HG03354 (cell line): ENCODE results near the gene ZNF888.
"Not testable (repeated sequence)": the region's sequence is repeated elsewhere in the genome, so short reads cannot be mapped to it uniquely, and the experiment has no call there.

Experiments used
- ATAC-seq: cut with Tn5 transposase; IDR thresholded peaks from one replicate; pipeline ENCODE4 v1.9.1; 2021; ENCODE audit warnings: mild to moderate bottlenecking; ENCODE audit not compliant: unreplicated experiment, poor library complexity, severe bottlenecking

The ZNF888 gene

DNA sequence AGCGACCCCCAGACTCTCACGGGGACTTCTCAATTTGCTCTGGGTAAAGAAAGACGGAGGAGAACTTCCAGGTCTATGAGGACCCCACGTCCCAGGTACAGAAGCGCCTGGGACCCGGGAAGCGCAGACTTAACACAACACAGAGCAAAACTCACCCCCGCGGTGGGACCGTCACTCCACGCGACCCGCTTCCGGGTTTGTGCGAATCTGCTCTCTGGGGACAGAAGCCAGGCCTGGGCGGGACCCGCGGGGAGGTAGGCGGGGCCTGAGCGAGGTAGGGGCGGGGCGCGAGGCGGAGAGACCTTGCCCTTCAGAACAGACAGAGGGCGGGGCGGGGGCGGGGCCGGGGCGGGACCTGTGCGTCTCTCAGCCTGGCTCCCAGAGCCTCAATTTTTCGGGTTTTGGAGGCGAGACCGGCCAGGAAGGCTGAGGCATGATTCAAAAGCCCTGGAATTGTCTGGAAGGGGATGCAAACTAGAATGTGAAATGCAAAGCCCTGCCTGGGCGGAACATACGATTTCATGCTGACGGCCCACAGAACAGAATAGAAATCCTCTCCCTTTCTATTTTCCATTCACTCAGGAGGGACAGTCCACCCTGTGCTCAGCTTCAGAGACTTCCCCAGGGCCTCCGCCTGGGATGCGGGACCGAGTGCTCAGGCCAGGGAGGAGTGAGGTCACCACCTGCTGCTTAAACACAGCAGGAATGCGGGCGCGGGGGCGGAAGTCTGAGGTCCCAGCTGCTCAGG is 19.3 kb upstream of the ZNF888 start:
- ATAC-seq, result peak; percentile 97

DNA sequence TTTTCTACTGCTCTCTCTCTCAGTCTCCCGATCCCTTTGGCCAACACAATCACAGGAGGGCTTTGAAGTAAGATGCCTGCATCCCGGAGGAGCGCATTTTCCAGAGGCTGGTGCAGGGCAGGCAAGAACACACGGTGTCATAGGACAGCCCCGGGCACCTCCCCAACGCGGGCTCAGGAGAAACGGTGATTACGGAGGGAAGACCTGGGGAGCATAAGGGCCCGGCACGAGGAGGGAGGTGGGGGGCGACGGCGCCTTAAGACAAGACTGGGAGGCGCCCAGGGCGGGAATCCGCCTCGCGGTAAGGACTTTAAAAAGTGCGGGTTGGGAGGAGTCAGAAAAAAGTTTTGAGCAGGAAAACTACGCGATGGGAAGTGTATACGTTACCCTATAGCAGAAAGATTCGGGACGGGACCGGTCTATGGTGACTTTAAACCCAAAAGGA is 18.7 kb upstream of the ZNF888 start:
- ATAC-seq, result peak; percentile 35

DNA sequence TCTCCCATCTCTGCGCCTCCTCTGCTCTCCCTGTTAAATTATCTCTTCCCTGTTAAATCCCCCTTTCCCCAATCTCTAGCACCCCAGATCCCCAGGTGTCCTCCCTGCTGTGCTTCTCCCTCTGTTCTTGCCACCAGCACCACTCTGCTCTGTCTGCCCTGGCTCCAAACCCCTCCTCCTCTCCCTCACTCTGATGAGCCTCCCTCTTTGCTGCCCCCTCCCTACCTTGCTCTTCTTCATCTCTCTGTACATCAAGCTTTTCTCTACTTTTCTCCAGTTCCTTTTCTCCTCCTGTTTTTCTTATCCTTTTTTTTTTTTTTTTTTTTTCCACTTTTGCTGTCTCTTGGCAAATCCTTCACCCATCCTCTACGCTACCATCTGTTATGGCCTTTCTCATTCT is 18.3 kb upstream of the ZNF888 start:
- not testable (repeated sequence) for ATAC-seq

DNA sequence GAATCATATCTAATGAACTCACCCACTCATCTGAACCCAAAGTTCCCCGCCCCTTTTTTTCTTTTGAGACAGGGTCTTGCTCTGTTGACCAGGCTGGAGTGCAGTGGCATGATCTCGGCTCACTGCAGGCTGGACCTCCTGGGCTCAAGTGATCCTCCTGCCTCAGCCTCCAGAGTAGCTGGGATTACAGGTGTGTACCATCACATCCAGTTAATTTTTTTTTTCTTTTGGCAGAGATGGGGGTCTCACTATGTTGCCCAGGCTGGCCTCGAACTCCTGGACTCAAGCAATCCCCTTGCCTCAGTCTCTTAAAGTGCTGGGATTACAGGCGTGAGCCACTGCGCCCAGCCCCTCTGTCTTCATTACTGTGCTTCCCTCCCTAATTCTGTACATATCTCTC is 17.7 kb upstream of the ZNF888 start:
- ATAC-seq, result not testable (repeated sequence)

DNA sequence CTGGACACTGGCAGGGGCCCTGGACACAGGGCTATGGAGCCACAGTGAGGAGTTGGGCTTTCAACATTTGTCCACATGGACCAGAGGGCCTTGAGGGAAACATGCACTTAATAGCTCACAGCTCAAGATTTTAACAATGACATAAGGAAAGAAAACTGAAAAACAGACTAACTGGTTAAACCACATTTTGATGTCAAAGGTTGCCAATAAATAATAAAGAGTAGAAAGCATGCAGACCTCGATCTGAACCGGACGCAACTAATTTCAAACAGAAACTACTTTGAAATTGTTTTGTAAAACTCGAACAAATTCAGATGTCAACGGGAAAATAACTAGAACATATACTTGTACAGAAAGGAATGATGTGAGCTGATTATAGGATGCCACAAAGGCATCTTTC is 15.5 kb upstream of the ZNF888 start:
- ATAC-seq, result no peak

DNA sequence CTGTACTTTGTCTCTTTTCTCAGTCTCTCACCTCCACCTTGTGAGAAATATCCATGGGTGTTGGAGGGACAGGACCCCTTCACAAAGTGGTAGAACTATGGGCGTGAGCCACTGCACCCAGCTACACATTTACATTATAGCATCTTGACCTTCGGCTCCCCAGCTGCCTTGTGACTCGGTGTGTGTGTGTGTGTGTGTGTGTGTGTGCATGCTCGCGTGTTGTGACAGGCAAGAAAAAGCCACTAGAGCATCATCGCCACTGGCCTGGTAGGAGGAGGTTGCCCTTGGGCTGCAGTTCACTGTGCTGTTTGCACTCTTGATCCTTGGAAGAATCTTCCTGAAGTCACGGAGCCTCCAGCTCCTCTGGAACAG is 13.7 kb upstream of the ZNF888 start:
- ATAC-seq, result no peak

DNA sequence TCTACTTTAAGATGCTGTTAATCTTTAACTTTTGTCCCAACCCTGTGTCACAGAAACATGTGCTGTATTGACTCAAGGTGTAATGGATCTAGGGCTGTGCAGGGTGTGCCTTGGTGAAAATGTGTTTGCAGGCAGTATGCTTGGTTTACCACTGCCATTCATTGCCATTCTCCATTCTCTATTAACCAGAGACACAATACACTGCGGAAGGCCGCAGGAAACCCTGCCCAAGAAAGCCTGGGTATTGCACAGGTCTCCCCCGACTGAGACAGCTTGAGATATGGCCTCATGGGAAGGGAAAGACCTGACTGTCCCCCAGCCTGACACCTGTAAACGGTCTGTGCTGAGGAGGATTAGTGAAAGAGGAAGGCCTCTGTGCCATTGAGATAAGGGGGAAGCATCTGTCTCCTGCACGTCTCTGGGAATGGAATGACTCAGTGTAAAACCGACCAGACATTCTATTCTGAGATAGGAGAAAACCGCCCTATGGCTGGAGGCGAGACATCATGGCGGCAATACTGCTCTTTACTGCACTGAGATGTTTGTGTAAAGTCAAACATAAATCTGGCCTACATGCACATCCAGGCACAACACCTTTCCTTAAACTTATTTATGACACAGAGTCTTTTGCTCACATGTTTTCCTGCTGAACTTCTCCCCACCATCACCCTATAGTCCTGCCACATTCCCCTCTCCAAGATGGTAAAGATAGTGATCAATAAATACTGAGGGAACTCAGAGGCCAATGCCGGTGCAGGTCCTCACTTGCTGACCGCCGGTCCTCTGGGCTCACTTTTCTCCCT is 13.1 kb upstream of the ZNF888 start:
- ATAC-seq, result no peak

DNA sequence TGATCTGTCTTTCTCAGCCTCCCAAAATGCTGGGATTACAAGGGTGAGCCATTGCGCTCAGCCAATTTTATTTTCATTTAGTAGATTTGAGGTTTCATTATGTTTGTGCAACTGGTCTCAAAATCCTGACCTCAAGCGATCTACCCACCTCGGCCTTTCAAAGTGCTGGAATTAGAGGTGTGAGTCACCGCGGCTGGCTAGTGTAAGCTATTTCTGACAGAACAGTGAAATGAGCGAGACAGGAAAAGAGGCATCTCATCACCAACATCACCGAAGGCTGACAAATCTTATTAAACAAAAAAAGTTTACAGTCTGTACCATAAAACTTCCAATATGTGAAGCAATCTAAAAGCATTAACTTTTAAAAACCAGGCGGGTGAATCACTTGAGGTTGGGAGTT is 12.2 kb upstream of the ZNF888 start:
- no peak for ATAC-seq

DNA sequence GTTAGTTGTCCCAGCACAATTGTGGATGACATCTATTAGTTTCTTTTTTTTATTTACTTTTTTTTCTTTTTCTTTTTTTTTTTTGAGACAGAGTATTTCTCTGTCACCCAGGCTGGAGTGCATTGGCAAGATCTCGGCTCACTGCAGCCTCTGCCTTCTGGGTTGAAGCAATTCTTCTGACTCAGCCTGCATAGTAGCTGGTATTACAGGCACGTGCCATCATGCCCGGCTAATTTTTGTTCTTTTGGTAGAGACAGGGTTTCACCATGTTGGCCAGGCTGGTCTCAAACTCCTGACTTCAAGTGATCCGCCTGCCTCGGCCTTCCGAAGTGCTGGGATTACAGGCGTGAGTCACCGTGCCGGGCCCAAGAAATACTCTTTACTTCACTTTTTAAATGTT is 1.4 kb upstream of the ZNF888 start:
- not testable (repeated sequence) for ATAC-seq

DNA sequence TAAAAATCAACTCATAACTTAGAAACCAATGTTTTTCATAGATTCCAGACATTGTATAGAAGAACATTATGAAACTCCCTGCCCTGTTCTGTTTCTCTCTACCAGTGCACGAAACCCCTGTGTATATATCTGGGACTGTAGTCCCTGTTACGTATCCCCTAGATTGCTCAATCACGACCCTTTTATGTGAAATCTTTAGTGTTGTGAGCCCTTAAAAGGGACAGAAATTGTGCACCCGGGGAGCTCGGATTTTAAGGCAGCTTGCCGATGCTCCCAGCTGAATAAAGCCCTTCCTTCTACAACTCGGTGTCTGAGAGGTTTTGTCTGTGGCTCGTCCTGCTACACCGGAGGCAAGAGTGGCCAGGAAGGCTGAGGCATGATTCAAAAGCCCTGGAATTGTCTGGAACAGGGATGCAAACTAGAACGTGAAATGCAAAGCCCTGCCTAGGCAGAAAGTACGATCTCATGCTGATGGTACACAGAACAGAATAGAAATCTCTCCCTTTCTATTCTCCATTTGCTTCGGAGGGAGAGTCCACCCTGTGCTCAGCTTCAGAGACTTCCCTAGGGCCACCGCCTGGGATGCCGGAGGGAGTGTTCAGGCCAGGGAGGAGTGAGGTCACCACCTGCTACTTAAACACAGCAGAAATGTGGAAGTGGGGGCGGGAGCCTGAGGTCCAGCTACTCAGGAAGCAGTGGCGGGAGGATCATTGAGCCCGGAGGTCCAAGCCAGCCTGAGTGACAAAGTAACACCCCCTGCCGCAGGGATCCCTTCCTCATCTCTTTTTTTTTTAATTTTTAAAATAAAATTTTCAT is 758 bp upstream of the ZNF888 start:
- no peak for ATAC-seq

DNA sequence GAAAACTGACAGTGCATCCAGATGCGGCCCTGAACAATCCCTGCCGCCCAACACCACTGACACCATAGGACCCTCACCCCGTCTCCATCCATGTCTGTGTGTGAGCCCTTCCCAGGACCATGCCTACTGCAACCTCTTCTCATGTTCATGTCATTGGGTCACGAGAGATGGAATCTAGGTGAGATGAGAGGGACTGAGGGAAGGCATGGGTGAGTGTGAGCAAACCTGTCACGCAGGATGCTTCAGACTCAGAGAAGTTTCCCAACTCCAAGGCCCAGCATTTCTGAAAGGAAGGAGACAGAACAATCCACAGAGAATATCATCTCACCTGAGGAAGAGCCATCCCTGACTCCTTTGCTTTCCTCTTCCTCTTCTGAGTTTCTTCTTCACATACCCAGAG is 5.7 kb downstream of the ZNF888 start:
- no peak for ATAC-seq

DNA sequence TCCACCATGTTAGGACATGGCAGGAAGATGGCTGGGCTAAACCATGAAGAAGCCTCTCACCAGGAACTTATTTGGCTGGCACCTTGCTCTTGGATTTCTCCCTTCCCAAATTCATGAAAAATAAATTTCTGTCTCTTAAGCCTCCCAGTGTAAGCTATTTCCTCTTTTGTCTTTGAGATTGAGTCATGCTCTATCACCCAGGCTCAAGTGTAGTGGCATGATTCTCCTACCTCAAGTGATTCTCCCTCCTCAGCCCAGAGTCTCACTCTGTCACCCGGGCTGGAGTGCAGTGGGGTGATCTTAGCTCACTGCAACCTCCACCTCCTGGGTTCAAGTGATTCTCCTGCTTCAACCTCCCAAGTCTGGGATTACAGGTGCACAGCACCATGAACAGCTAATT is 12.6 kb downstream of the ZNF888 start:
- ATAC-seq, result no peak

DNA sequence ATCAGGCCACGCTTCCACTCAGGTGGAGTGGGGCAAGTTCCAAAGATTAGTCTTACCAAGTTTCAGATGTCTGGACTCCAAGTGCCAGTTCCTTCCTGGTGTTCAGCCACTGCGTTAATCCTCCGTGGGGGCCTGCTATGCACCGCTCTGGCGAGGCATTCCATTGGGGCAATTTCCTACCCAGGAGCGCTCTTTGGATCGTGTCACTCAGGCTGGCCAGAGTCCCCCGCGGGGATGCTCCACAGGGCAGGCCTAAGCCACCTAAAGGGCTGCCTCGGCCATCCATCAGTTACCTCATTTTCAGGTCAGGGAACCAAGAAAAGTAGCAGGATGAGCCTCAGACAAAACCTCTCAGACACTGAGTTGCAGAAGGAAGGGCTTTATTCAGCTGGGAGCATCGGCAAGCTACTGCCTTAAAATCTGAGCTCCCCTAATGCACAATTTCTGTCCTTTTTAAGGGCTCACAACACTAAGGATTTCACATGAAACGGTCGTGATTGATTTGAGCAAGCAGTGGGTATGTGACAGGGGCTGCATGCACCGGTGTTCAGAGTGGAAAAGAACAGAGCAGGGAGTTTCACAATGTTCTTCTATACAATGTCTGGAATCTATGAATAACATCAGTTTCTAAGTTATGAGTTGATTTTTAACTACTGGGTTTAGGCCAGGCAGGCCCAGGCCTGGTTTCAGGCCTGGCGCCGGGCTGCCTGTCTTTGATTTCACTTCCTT is 19.0 kb downstream of the ZNF888 start:
- not testable (repeated sequence) for ATAC-seq

DNA sequence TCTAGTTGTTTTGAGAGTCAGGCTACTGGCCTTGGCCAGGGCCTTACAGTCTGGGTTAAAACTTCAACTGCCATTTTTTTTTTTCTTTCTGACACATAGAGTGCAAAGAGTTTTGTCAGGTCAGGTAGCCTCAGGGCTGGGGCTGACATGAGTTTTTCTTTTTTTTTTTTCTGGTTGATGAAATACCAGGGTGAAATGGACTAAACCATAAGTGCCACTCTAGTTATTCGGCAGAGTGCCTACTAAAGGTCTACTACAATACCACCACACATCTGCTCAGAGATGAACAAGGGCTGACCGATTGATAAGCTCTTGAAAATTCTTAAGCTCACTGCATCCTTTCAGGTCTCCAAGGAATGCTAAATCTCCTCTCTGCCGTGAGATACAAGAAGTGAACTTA is 21.4 kb downstream of the ZNF888 start:
- ATAC-seq, result no peak

DNA sequence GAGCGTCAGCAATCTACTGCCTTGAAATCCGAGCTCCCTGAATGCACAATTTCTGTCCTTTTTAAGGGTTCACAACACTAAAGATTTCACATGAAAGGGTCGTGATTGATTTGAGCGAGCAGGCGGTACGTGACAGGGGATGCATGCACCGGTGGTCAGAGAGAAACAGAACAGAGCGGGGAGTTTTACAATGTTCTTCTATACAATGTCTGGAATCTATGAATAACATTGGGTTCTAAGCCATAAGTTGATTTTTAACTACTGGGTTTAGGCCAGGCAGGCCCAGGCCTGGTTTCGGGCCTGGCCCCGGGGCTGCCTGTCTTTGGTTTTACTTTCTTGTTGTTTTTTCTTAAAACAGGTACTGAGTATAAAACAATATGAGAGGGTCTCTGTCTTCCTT is 24.6 kb downstream of the ZNF888 start:
- ATAC-seq, result not testable (repeated sequence)

DNA sequence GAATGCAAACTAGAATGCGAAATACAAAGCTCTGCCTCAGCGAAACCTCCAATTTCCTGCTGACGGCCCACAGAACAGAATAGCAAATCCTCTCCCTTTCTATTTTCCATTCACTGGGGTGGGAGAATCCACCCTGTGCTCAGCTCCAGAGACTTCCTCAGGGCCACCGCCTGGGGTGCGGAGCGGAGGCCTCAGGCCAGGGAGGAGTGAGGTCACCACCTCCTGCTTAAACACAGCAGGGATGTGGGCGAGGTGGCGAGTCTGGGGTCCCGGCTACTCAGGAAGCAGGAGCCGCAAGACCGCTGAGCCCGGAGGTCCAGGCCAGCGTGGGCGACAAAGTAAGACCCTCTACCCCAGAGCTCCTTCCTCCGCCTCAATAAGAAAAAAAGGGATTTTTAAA is 25.1 kb downstream of the ZNF888 start:
- no peak for ATAC-seq

DNA sequence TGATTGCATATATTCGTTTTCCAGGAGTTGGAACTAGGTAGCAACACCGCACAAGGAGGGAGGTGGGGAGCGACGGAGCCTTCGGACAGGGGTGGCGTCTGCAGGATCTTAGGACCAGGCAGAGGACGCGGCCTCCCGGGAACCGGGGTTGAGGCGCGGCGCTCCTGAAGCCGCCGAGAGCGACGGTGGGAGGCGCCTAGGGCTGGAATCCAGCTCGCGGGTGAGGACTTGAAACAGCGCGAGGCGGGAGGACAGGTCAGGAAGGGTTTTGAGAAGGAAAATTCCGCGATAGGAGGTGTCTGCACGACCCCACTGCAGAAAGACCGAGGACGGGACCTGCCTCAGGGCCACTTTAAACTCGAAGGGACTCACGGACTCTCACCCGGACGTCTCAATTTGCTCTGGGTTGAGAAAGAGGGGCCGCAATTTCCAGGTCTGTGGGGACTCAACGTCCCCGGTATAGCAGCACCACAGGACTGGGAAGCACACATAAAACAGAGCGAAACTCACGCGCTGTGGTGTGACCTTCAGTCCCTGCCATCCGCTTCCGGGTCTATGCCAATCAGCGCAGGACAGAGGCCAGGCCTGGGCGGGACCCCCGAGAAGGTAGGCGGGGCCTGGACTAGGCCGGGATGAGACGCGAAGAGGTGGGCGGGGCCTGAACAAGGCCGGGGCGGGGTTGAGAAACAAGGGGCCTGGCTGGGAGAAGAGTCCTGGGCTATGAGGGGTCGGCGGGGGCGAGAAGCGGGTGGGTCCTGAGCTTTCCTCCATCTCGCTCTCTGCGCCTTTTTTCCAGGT is 25.9 kb downstream of the ZNF888 start, which contains the start of gene ZNF320:
TSS of gene ZNF320 (minus strand) at position 498 of the 798 bp plus-strand sequence. CDS start 7,380 bp downstream, outside the sequence.
- ATAC-seq, result peak; percentile 99

DNA sequence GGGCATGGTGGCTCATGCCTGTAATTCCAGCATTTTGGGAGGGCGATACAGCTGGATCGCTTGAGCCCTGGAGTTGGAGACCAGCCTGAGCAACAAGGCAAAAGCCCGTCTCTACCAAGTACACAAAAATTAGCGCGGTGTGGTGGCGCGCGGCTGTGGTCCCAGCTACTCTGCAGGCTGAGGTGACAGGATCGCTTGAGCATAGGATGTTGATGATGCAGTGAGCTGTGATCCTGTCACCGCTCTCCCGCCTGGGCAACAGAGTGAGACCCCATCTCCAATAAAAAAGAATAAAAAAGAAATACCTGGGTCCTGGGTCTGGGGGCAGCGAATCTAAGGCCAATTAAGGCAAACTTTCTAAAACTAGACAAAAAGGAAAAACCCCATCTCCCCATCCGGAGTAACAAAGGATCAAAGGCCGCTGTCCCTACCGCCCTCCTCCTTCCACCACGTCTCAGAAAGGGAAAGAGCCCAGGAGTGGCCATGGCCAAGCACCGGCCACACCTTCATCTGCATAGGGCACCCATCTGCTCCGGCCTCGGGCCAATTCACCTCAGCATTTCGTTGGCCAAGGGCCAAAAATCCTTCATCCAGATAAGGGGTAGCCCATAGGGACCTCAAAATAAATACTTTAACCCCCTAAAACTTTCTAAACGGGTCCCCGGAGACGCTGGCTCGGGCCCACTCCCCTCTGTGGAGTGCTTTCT is 26.6 kb downstream of the ZNF888 start:
- peak; percentile 14 for ATAC-seq
